ENCODE measurements around the gene RALGDS. TPM values are rescaled to one million over a fixed set of nuclear protein-coding genes. Genes with fewer than 3 reads are reported as not detected.
A peak's percentile ranks its signal among the peaks of the same experiment; 100 is the strongest.

RALGDS gene
- total RNA-seq, 1 experiment from 2014 or later = 36.1 TPM

GRCh38 chr9:133107961-133108793 is 12.9 kb downstream of the RALGDS start:
- Histone ChIP-seq H3K4me2 (ENCODE audit: low read length) (no peak overlapping the region), H3K9me2 (ENCODE audit: insufficient read depth) (no peaks in the 10 kb centered on the region), H3K9me3 (ENCODE audit: control insufficient read depth in 1 of 2, insufficient read depth in 1 of 2, low read depth in 1 of 2, low read length in 2 of 2) (no peaks in the 10 kb centered on the region), H3K36me3 (ENCODE audit: control insufficient read depth in 1 of 2, insufficient read depth in 2 of 2, low read length in 2 of 2) (peaks cover 20 to 36% of the 10 kb centered on the region in 2 experiments), H3K9ac (ENCODE audit: low read length) (no peak overlapping the region), H3K4me3 (replicated peaks in 1 of 2; ENCODE audit: low read depth in 1 of 2, low read length in 2 of 2) (no peak overlapping the region), H3K4me1 (ENCODE audit: control insufficient read depth in 1 of 2, insufficient read depth in 2 of 2, low read length in 2 of 2) (no peaks in the 10 kb centered on the region), H2AFZ (ENCODE audit: low read depth, low read length, poor library complexity, severe bottlenecking) (no peak overlapping the region), H4K20me1 (ENCODE audit: insufficient read depth) (no peaks in the 10 kb centered on the region), H3K27ac (ENCODE audit: low read depth, low read length) (no peak overlapping the region), H3K27me3 (ENCODE audit: insufficient read depth, low read length) (no peaks in the 10 kb centered on the region), H3K79me2 (ENCODE audit: insufficient read depth, low read length) (no peaks in the 10 kb centered on the region; the same call in 1 of the 2 replicates)
- DNase-seq (ENCODE audit: low read depth, low spot score) = no peak
- ChIA-PET CTCF (interaction anchor here (3.9 kb wide), 1 partner anchor 37 kb away, joined by 20 read pairs; no protein-coding TSS in a partner anchor), POLR2A (no interaction called here), RAD21 (ENCODE audit: low non-redundant PET in 1 of 2, low total read pairs in 2 of 2, uncharacterized antibody in 2 of 2, unreplicated experiment in 2 of 2) (no interaction called here)
- TF ChIP-seq FOSL1 (IDR thresholded peaks at IDR 0.05; ENCODE audit: low read depth) (no peak), ZNF274 (IDR thresholded peaks at IDR 0.05; ENCODE audit: low read depth, low read length) (no peak), ZBTB33 (IDR thresholded peaks at IDR 0.05; ENCODE audit: extremely low read depth, insufficient replicate concordance, low read length) (no peak), EZH2phosphoT487 (IDR thresholded peaks at IDR 0.05; ENCODE audit: borderline replicate concordance) (no peak), EGR1 (IDR thresholded peaks at IDR 0.05; ENCODE audit: low read depth) (no peak), ATF3 (IDR thresholded peaks at IDR 0.05) (no peak), EZH2 (IDR thresholded peaks at IDR 0.05) (no peak), REST (IDR thresholded peaks at IDR 0.05; ENCODE audit: low read depth) (no peak), SRF (IDR thresholded peaks at IDR 0.05; ENCODE audit: low read depth) (no peak), CBX3 (IDR thresholded peaks at IDR 0.05; ENCODE audit: low read depth) (no peak), SIN3A (IDR thresholded peaks at IDR 0.05; ENCODE audit: low read depth) (no peak), CEBPB (IDR thresholded peaks at IDR 0.05; ENCODE audit: low read depth) (no peak), RAD21 (IDR thresholded peaks at IDR 0.05; ENCODE audit: low read depth) (no peak), POLR2A (IDR thresholded peaks at IDR 0.05; ENCODE audit: borderline replicate concordance, extremely low read depth, insufficient read depth, insufficient read length) (no peak), SP1 (IDR thresholded peaks at IDR 0.05; ENCODE audit: low read depth) (no peak), TCF7L2 (IDR thresholded peaks at IDR 0.05; ENCODE audit: borderline replicate concordance, extremely low read depth, insufficient read depth, insufficient read length) (no peak), POLR2AphosphoS5 (IDR thresholded peaks at IDR 0.05; ENCODE audit: low read depth, low read length) (no peak), YY1 (IDR thresholded peaks at IDR 0.05; ENCODE audit: extremely low read depth, insufficient replicate concordance, low read depth, low read length) (no peak)
- TF ChIP-seq, protein P1, sequence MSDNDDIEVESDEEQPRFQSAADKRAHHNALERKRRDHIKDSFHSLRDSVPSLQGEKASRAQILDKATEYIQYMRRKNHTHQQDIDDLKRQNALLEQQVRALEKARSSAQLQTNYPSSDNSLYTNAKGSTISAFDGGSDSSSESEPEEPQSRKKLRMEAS (IDR thresholded peaks at IDR 0.05) = no peak
- intact Hi-C loops (cut with micrococcal nuclease) = no loop called here
- ATAC-seq = no peak
- BruUV-seq (replicated peaks) = TSS peak; percentile 10
